Inferior parietal cortex (tissue), 1 donor: ENCODE data around the gene SLC4A1AP.

Source experiments
- DNase-seq: peaks from one replicate; pipeline ENCODE4 v3.0.0-alpha.2; 2016; ENCODE audit errors: extremely low spot score

SLC4A1AP gene

GRCh38 chr2:27702302-27702701, 38.6 kb downstream of the SLC4A1AP start:
- no peak for DNase-seq

- DNase-seq, result peak; percentile 93
Observed at GRCh38 chr2:27703638-27704341, 40.1 kb downstream of the SLC4A1AP start.

GRCh38 chr2:27704342-27704876, 40.7 kb downstream of the SLC4A1AP start:
- no peak for DNase-seq

GRCh38 chr2:27705851-27706622, 42.3 kb downstream of the SLC4A1AP start:
- no peak for DNase-seq

- no peak for DNase-seq
Observed at GRCh38 chr2:27707462-27708256, 44.0 kb downstream of the SLC4A1AP start.

GRCh38 chr2:27708257-27708654, 44.6 kb downstream of the SLC4A1AP start:
- DNase-seq, result no peak

GRCh38 chr2:27708666-27709065, 45.0 kb downstream of the SLC4A1AP start:
- DNase-seq, result no peak

GRCh38 chr2:27709326-27709725, 45.6 kb downstream of the SLC4A1AP start:
- no peak for DNase-seq

GRCh38 chr2:27709960-27710575, 46.4 kb downstream of the SLC4A1AP start:
- no peak for DNase-seq

GRCh38 chr2:27710640-27711430, 47.1 kb downstream of the SLC4A1AP start:
- DNase-seq, result no peak

GRCh38 chr2:27711804-27712203, 48.1 kb downstream of the SLC4A1AP start:
- no peak for DNase-seq

GRCh38 chr2:27712522-27712921, 48.8 kb downstream of the SLC4A1AP start:
- DNase-seq, result no peak

GRCh38 chr2:27713201-27713600, 49.5 kb downstream of the SLC4A1AP start:
- no peak for DNase-seq

GRCh38 chr2:27714053-27714452, 50.4 kb downstream of the SLC4A1AP start:
- no peak for DNase-seq

GRCh38 chr2:27714851-27715291, 51.2 kb downstream of the SLC4A1AP start:
- no peak for DNase-seq

- no peak for DNase-seq
Observed at GRCh38 chr2:27715318-27716210, 51.9 kb downstream of the SLC4A1AP start.

GRCh38 chr2:27716301-27717069, 52.8 kb downstream of the SLC4A1AP start:
- DNase-seq, result no peak

GRCh38 chr2:27717070-27717795, 53.5 kb downstream of the SLC4A1AP start:
- no peak for DNase-seq
